Measurements from ENCODE around the gene MYH13.
A peak's percentile ranks its signal among the peaks of the same experiment; 100 is the strongest.

Gene MYH13

DNA sequence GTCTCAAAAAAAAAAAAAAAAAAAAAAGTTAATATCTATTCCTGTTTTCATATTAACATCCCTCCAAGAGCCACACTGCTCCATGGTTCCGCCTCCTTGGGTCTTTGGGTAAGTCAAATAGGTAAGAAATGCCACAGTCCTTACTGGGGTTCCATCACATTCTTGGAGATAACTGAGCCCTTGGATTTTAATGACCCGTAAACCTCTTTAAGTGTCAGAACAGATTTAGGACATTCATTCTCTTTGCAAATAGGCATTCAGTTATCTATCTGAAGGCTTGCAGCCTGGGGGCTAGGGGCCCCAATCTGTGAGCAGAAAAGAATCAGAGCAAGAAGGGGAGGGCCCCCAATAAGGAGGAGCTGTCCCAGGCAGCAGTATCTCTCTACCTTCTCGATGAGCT lies 28.0 kb downstream of the MYH13 start:
- no peak for DNase-seq (ENCODE audit: low spot score)

DNA sequence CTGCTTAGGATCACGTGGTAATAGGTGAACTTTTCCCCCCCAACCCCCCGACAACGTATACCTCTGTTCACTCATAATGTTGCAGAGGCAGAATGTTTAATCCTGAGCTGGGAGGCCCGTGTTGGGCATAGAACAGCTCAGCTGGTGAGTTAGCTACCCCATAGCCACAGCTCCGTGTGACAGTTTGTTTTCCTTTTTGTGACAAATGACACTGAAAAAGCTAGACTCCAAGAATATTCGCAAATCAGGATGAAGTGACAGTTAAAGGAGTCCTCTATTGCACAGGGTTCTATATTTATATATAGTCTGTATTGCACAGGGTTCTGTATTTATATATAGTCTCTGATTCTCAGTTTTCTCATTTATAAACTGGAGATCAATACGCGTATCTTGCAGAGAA lies 33.8 kb downstream of the MYH13 start:
- no peak for DNase-seq (ENCODE audit: low spot score)

DNA sequence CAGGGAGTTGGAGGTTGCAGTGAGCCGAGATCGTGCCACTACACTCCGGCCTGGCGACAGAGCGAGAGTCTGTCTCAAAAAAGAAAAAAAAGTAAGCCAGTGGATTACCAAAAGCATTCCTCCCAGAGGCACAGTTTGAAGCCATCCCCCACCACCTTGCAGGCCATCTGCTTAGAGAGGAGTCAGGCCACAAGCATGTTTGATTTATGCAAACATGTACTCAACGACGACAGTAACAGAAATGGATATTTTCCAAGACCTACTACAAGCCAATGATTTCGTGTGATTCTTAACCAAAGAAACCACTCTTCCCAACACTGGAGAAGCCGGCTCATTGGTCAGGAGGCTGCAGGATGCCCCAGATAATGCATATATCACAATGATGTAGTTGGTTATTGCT lies 34.8 kb downstream of the MYH13 start:
- peak; percentile 24 for DNase-seq (ENCODE audit: low spot score)

GRCh38 chr17:10337136-10337535 lies 35.7 kb downstream of the MYH13 start:
- no peak for DNase-seq (ENCODE audit: low spot score)

- no peak for DNase-seq (ENCODE audit: low spot score)
These were observed 36.4 kb downstream of the MYH13 start for GRCh38 chr17:10336393-10336792.

GRCh38 chr17:10332515-10332914 lies 40.3 kb downstream of the MYH13 start:
- DNase-seq (ENCODE audit: low spot score) = no peak

- DNase-seq (ENCODE audit: low spot score) = no peak
These were observed 43.6 kb downstream of the MYH13 start for GRCh38 chr17:10328971-10329923.

- no peak for DNase-seq (ENCODE audit: low spot score)
These were observed 44.6 kb downstream of the MYH13 start for GRCh38 chr17:10328206-10328605.

- peak; percentile 77 for DNase-seq (ENCODE audit: low spot score)
These were observed 45.2 kb downstream of the MYH13 start for GRCh38 chr17:10327640-10328039.

- DNase-seq (ENCODE audit: low spot score) = no peak
These were observed 47.6 kb downstream of the MYH13 start for GRCh38 chr17:10325031-10325695.

GRCh38 chr17:10323812-10324610 lies 48.8 kb downstream of the MYH13 start:
- DNase-seq (ENCODE audit: low spot score) = no peak

DNA sequence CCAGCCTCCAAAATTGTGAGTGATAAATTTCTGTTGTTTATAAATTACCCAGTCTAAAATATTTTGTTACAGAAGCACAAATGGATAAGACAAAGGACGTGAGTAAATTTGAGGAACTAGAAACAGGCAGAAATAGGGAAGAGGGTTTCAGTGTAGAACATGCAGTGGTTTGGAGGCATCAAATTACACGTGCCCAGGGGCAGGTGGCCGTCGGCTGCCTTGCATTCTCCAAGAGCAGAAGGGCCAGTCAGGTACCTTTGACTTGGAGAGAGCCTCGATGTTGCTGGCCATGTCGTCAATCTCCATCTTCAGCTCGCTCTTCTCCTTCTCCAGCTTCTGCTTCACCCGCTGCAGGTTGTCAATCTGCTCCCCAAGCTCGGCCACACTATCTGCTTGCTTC lies 54.3 kb downstream of the MYH13 start:
- peak; percentile 15 for DNase-seq (ENCODE audit: low spot score)

- DNase-seq (ENCODE audit: low spot score) = no peak
These were observed 55.3 kb downstream of the MYH13 start for GRCh38 chr17:10317543-10317834.

DNA sequence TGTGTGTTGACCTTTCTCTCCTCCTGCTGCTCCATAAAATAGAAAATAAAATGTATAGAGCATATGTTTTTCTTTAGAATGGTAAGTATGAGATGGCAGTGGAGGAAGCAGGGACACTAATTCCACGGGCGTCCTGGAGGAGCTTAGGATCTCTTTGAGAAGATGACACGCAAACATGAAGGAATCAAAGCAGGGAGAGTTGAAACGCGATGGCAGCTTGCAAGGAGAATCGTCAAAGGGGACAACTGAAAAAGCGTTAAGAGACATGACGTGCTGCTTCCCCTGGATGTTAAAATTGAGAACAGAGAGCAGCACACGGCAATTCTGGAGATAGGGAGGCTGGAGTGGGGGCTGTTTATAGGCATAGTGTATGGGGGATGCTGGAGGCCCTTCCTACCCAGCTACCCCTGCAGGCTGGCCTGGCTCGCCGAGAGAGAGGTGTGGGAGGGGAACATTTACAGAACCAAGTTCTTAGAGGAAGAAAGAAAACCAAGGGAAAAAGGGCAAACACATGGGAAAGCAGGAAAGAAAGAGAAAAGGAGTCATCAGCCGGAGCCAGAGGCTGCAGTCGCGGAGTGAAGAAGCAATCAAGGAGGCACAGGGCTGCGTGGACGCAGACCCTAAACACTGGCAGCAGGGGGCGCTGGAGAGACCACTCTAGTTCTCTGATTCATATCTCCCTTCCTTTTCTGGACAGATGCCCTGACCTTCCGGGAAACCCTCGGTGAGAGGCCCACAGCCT lies 55.8 kb downstream of the MYH13 start:
- DNase-seq (ENCODE audit: low spot score) = peak; percentile 51

DNA sequence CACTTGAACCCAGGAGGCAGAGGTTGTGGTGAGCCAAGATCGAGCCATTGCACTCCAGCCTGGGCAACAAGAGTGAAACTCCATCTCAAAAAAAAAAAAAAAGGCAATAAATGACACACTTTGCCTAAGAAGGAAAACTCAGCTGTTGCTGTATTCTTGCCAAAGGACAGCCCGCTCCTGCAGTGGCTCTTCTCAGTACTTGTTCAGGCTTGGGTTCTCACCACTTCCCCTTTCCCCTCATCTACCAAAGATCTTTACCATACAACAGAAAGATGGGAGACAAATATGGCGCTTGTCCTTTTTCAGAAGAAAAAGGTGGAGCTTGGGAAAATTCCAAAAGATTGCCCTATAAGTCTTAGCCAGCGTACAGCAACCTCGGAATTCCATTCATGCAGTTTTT lies 58.5 kb downstream of the MYH13 start:
- DNase-seq (ENCODE audit: low spot score) = no peak

GRCh38 chr17:10313037-10313672 lies 59.7 kb downstream of the MYH13 start:
- no peak for DNase-seq (ENCODE audit: low spot score)

DNA sequence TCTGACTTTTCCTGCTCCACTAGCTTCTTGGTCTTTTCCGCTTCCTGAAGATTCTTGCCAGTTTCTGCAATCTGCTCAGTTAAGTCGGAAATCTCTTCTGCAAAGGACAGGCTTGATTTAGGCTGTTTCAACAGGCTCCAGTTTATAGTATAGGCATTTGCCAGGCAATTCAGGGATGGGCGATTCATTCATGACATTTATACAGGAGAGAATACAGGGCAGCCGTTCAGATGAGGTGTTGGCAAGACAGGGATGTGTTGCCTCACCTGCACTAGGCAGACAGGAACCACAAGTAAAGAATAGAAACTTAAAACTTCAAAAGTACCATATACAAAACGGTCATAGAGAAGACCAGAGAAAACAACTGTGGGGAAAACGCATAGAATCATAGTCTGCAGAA lies 61.7 kb downstream of the MYH13 start:
- no peak for DNase-seq (ENCODE audit: low spot score)

- DNase-seq (ENCODE audit: low spot score) = no peak
These were observed 63.5 kb downstream of the MYH13 start for GRCh38 chr17:10309003-10309974.

DNA sequence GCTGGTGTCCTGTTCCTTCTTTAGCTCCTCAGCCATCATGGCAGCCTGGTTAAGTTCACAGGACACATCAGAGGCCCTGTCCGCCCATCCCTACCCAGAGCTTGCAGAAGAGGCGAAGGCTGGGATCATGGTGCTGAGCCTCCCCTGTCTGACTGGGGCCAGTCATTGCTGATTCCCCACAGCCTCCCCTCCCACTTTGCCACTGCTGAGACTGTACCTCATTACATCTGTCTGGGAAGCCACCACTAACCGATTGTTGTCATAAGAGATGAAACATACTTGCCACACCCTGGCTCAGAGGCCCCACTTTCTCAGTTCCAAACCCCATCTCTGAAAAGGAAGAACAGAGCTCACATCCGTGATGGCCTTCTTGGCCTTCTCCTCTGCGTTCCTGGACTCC lies 66.2 kb downstream of the MYH13 start:
- DNase-seq (ENCODE audit: low spot score) = no peak

DNA sequence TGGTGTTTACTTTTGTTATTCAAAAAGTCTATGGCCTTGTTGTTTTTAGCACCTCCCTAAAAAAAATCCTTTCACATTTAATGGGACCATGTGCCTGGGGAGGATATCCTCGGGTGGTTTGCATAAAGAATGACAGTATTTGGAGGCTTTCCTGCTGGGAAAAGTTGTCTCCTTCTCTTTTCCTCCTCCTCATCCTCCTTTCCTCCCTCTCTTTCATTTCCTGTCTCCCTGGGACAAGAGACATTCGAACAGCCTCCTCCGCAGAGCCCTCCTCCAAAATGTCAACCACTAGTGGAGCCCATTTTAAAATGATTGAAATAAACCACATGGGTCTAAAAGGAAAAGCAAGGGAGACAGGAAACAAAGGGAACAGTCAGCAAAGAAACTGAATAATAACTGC lies 67.4 kb downstream of the MYH13 start:
- DNase-seq (ENCODE audit: low spot score) = no peak
